ENCODE measurements around the gene LDLRAD3. TPM values are rescaled to one million over a fixed set of nuclear protein-coding genes. Genes with fewer than 3 reads are reported as not detected.

LDLRAD3 gene
- total and polyA plus RNA-seq, 4 donors, result 2.2 to 14.3 (median 9.9) TPM

DNA sequence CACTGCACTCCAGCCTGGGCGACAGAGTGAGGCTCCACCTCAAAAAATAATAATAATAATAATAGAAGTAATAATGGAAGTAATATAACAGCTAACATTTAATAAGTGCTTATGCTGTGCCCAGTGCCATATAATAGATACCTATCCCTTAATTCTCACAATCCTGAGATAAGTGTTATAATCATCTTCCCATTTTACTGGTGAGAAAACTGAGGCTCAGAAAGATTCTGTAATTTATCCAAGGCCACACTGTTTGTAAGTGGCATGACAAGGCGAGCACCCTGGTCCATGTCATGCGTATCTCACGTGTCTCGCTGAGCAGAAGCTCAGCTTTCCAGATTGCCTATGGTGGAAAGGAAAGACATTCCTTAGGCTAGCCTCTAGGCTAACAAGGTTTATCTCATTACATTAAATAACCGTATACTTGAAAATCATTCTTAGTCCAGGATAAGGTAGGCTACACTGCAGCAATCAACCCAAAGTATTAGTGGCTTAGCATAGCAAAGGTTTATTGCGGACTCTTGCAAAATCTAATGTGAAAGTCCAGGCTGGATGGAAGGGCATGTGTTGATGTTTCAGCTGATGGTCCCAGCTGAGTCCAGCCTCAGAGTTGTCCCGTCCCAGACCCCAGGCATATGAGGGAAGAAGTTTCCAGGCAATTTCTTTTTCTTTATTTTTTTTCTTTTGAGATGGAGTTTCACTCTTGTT lies 15.0 kb upstream of the LDLRAD3 start:
- DNase-seq (no peak), ATAC-seq (ENCODE audit: insufficient read depth, low FRiP score) (no peak)
- peaks cover 0 to 4% (median 0%) of the 10 kb centered on the region in 3 donors for H3K27me3 ChIP-seq (ENCODE audit: control insufficient read depth in 3 of 3, insufficient read depth in 3 of 3, low read length in 2 of 3)
- H3K4me1 ChIP-seq (ENCODE audit: control insufficient read depth in 5 of 5, insufficient read depth in 5 of 5, low read length in 5 of 5), result peaks cover 0 to 19% (median 2%) of the 10 kb centered on the region in 5 donors
- TF ChIP-seq, protein P1, sequence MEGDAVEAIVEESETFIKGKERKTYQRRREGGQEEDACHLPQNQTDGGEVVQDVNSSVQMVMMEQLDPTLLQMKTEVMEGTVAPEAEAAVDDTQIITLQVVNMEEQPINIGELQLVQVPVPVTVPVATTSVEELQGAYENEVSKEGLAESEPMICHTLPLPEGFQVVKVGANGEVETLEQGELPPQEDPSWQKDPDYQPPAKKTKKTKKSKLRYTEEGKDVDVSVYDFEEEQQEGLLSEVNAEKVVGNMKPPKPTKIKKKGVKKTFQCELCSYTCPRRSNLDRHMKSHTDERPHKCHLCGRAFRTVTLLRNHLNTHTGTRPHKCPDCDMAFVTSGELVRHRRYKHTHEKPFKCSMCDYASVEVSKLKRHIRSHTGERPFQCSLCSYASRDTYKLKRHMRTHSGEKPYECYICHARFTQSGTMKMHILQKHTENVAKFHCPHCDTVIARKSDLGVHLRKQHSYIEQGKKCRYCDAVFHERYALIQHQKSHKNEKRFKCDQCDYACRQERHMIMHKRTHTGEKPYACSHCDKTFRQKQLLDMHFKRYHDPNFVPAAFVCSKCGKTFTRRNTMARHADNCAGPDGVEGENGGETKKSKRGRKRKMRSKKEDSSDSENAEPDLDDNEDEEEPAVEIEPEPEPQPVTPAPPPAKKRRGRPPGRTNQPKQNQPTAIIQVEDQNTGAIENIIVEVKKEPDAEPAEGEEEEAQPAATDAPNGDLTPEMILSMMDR (IDR thresholded peaks at IDR 0.05; ENCODE audit: control extremely low read depth, extremely low read depth), result no peak
- 96 to 97% methylated on average over 8 of the region's 8 CpGs for WGBS, 2 donors
- H3K9ac ChIP-seq (ENCODE audit: insufficient read depth in 1 of 2, low read length in 2 of 2), result no peak overlapping the region
- peaks cover 0 to 4% (median 2%) of the 10 kb centered on the region in 4 donors for H3K9me3 ChIP-seq (ENCODE audit: control insufficient read depth in 4 of 4, insufficient read depth in 3 of 4, low read length in 3 of 4)
- H3K4me3 ChIP-seq, result no peak overlapping the region
- no peaks in the 10 kb centered on the region for H3K36me3 ChIP-seq (ENCODE audit: control insufficient read depth in 4 of 4, insufficient read depth in 4 of 4, low read length in 4 of 4)
- H3K27ac ChIP-seq (ENCODE audit: low read depth in 1 of 2, low read length in 1 of 2), result no peak overlapping the region

DNA sequence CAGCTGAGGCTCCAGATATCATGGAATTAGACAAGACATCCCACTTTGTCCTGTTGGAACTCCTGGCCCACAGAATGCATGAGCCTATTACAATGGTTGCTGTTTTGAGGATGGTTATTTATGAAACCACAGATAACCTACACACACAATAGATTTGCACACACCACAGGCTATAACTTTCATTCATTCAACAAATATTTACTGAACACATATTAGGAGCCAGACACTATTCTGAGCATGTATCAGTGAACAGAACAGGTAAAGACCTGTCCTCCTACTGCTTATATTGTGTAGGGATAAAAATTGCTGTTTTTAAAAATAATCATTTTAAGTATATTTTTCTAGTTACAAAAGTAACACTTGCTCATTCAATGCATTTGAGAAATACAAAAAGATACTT lies 13.4 kb upstream of the LDLRAD3 start:
- no peak for DNase-seq
- peaks cover 0 to 4% (median 2%) of the 10 kb centered on the region in 4 donors for H3K9me3 ChIP-seq (ENCODE audit: control insufficient read depth in 4 of 4, insufficient read depth in 3 of 4, low read length in 3 of 4)
- H3K4me3 ChIP-seq, result no peak overlapping the region
- peaks cover 0 to 25% (median 6%) of the 10 kb centered on the region in 5 donors for H3K4me1 ChIP-seq (ENCODE audit: control insufficient read depth in 5 of 5, insufficient read depth in 5 of 5, low read length in 5 of 5)
- H3K9ac ChIP-seq (ENCODE audit: insufficient read depth in 1 of 2, low read length in 2 of 2), result no peak overlapping the region
- H3K27ac ChIP-seq (ENCODE audit: low read depth in 1 of 2, low read length in 1 of 2), result no peak overlapping the region
- ATAC-seq (ENCODE audit: insufficient read depth, low FRiP score), result no peak
- peaks cover 0 to 4% (median 0%) of the 10 kb centered on the region in 3 donors for H3K27me3 ChIP-seq (ENCODE audit: control insufficient read depth in 3 of 3, insufficient read depth in 3 of 3, low read length in 2 of 3)
- TF ChIP-seq, protein P1 (IDR thresholded peaks at IDR 0.05; ENCODE audit: control extremely low read depth, extremely low read depth), result no peak
- no peaks in the 10 kb centered on the region for H3K36me3 ChIP-seq (ENCODE audit: control insufficient read depth in 4 of 4, insufficient read depth in 4 of 4, low read length in 4 of 4)

DNA sequence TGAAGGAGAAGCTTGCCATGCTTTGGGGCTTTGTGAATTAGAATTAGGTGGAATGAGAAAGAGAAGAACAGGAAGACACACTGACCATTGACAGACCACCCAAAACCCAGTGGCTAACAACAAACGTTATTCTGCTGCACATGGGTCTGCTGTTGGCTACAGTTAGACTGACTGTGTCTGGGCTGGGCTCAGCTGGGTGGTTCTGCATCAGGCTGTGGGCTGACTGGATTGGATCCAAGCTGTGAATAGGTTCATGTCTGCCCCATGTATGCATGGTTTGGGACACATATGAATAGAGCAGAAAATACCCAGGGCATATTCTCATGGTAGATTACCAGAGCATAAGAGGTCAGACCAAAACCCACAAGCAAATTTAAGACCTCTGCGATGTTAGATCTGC lies 11.7 kb upstream of the LDLRAD3 start:
- WGBS, 2 donors, result 78 to 79% methylated on average over 2 of the region's 2 CpGs
- no peak for DNase-seq
- H3K9ac ChIP-seq (ENCODE audit: insufficient read depth in 1 of 2, low read length in 2 of 2), result no peak overlapping the region

More for the DNA sequence above, 11.7 kb upstream of the LDLRAD3 start:
- Histone ChIP-seq H3K27me3 (ENCODE audit: control insufficient read depth in 3 of 3, insufficient read depth in 3 of 3, low read length in 2 of 3) (peaks cover 0 to 2% (median 0%) of the 10 kb centered on the region in 3 donors), H3K27ac (ENCODE audit: low read depth in 1 of 2, low read length in 1 of 2) (no peak overlapping the region), H3K9me3 (ENCODE audit: control insufficient read depth in 4 of 4, insufficient read depth in 3 of 4, low read length in 3 of 4) (peaks cover 0 to 4% (median 2%) of the 10 kb centered on the region in 4 donors), H3K4me3 (no peak overlapping the region), H3K4me1 (ENCODE audit: control insufficient read depth in 5 of 5, insufficient read depth in 5 of 5, low read length in 5 of 5) (peaks cover 0 to 23% (median 6%) of the 10 kb centered on the region in 5 donors), H3K36me3 (ENCODE audit: control insufficient read depth in 4 of 4, insufficient read depth in 4 of 4, low read length in 4 of 4) (no peaks in the 10 kb centered on the region)
- TF ChIP-seq, protein P1 (IDR thresholded peaks at IDR 0.05; ENCODE audit: control extremely low read depth, extremely low read depth), result no peak
- ATAC-seq (ENCODE audit: insufficient read depth, low FRiP score), result no peak

Measured in lung (tissue), 12 donors.